Measurements from ENCODE around the gene RPL35. TPM values are rescaled to one million over a fixed set of nuclear protein-coding genes. Genes with fewer than 3 reads are reported as not detected.

RPL35 gene
- polyA plus RNA-seq, 3 donors, result 2,663 to 5,499 (median 3,310) TPM

DNA sequence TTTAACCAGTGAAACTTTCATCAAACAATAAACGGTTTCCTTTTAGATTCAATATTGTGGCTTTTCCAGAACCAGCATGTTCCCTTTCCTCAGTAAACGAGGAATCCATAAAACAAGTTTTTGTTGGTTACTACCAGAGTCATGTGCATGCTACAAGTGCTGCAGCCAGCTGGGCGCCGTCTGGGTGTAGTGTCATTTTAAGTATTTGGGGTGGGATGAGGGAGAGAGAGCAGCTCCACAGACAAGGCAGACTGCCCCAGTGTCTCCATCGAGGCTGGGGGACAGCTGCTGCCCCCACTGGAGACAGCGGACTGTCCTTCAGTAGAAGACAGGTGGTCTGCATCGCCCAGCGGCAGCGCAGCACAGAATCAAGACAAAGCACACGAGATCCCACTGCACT is 17.5 kb upstream of the RPL35 start:
- WGBS, 3 donors, result 75 to 79% (median 77%) methylated on average over 10 of the region's 10 CpGs

DNA sequence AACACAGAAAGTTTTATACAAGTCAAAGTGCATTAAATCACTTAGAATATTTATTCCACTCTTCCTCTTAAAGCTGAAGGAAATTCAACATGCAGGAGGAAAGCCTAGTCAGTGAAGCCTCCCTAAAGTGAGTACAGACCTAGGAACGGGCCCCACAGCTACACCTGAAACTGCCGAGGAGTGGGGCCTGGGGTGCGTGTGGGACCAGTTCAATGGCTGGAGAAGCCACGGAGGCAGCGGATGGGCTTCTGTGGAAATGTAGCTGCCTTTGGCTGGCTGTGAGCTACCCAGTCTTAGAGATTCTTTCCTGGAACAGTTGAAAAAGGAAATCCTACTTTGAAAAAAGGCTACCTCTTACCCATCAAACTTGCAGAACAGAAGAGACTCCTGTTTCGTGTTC is 16.8 kb upstream of the RPL35 start:
- no peak overlapping the region for H3K27ac ChIP-seq (ENCODE audit: low read depth, low read length)
- WGBS, 3 donors, result 85 to 92% (median 90%) methylated on average over 6 of the region's 6 CpGs

More for the DNA sequence above, 17.5 kb upstream of the RPL35 start:
- no peak overlapping the region for H3K27ac ChIP-seq (ENCODE audit: low read depth, low read length)

GRCh38 chr9:124878021-124878420 is 16.3 kb upstream of the RPL35 start:
- H3K27ac ChIP-seq (ENCODE audit: low read depth, low read length), result no peak overlapping the region
- WGBS, 3 donors, result 67 to 89% (median 72%) methylated on average over 1 of the region's 1 CpG

DNA sequence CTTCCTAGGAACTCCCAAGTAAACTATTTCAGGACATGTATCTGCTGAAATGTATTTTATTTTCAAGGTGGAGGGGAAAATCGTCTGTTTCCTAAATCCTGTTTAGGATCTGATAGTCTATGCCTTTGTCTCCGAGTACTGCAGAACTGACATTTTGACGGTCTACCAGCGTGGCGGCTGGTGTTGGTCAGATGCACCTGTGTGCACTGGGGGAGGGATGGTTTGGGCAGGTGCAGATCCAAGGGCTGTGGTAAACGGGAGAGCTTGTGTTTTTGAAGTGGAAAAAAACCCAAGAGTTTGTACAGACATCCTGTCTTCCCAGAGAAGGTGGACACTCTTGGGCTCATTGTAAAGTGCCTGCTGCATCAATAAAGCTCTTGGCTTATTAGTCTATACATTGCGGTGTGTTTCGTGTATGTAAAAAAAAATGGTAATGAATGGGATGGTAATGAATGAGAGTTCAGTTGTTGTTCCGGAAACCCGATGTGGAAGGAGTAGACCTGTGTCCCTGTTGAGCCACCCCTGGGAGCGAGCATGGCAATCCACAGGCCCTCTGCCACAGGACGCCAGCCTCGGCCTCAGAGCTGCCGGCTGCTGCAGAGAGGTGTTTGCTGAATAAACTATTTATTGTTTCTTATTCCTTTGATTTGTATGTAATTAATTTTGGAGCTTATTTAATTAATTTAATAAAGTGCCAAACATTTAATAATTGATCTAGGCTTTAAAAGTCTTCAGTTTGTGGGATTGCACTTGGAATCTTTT is 15.4 kb upstream of the RPL35 start:
- H3K27ac ChIP-seq (ENCODE audit: low read depth, low read length), result no peak overlapping the region
- 86 to 87% (median 87%) methylated on average over 14 of the region's 14 CpGs for WGBS, 3 donors

GRCh38 chr9:124875501-124875900 is 13.7 kb upstream of the RPL35 start:
- WGBS, 3 donors, result 89 to 92% (median 92%) methylated on average over 6 of the region's 6 CpGs
- H3K27ac ChIP-seq (ENCODE audit: low read depth, low read length), result no peak overlapping the region

DNA sequence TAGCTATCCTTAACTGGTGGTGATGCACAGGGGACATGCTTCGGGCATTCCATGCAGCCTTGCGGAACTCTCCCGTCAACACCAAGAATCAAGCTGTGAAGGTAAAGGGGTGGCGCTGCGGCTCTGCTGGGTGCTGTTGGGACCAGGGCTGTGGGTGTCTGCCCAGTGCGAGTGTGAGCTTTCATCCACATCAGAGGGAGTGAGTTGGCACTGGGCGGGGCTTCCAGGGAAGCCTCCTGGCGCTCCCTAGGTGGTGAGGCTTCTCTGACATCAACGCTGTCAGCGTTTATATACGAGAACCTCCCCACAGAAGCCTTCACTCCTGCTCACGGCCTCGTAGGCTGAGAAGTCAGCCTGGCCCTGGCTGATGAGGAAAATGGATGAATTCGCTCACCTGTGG is 11.9 kb upstream of the RPL35 start:
- H3K27ac ChIP-seq (ENCODE audit: low read depth, low read length), result no peak overlapping the region
- WGBS, 3 donors, result 85 to 91% (median 87%) methylated on average over 14 of the region's 14 CpGs

DNA sequence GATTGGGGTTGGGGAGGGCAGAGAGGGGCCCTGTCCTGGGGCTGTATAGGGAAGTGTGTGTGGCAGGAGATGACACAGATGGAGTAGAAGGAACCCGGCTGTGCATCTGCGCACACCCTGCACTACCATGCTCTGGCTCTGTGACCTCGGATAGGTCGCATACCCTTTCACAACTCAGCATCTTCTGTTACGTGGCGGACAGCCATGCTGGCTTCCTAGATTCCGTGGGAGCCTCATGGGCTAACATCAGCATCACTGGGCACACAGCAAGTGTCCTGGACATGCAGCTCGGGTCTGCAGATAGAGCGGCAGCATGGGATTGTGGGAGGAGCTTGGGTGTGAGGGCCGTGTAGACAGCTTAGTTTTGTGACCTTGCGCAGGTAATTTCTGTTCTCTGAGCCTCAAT is 9.4 kb upstream of the RPL35 start:
- no peak overlapping the region for H3K27ac ChIP-seq (ENCODE audit: low read depth, low read length)

DNA sequence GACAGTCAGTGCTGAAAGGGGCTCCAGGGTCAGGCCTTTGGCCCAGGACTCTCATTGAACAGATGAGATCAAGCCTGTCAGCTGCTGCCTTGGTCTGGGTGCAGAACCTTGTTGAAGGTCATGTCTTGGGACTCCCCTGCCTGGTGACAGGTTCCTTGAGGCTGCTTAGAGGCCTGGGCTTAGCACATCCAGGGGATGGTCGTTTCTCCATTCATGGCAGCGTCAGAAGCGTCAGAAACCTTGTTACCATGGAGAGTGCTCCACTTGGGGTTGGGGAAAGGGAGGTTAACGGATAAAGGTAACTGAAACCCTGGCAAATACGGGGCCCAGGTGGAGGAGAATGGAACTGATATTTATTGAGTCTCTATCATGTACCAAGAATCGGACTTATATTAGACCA is 9.0 kb upstream of the RPL35 start:
- WGBS, 3 donors, result 44 to 54% (median 48%) methylated on average over 6 of the region's 6 CpGs
- no peak overlapping the region for H3K27ac ChIP-seq (ENCODE audit: low read depth, low read length)

More for the DNA sequence above, 9.4 kb upstream of the RPL35 start:
- WGBS, 3 donors, result 67 to 70% (median 70%) methylated on average over 11 of the region's 11 CpGs

- 4 to 6% (median 5%) methylated on average over 12 of the region's 12 CpGs for WGBS, 3 donors
- no peak overlapping the region for H3K27ac ChIP-seq (ENCODE audit: low read depth, low read length)
Observed at GRCh38 chr9:124869986-124870560, 8.3 kb upstream of the RPL35 start.

- WGBS, 3 donors, result 0 to 1% (median 0%) methylated on average over 40 to 41 of the region's 41 CpGs
Observed at GRCh38 chr9:124869466-124869985, 7.8 kb upstream of the RPL35 start.

DNA sequence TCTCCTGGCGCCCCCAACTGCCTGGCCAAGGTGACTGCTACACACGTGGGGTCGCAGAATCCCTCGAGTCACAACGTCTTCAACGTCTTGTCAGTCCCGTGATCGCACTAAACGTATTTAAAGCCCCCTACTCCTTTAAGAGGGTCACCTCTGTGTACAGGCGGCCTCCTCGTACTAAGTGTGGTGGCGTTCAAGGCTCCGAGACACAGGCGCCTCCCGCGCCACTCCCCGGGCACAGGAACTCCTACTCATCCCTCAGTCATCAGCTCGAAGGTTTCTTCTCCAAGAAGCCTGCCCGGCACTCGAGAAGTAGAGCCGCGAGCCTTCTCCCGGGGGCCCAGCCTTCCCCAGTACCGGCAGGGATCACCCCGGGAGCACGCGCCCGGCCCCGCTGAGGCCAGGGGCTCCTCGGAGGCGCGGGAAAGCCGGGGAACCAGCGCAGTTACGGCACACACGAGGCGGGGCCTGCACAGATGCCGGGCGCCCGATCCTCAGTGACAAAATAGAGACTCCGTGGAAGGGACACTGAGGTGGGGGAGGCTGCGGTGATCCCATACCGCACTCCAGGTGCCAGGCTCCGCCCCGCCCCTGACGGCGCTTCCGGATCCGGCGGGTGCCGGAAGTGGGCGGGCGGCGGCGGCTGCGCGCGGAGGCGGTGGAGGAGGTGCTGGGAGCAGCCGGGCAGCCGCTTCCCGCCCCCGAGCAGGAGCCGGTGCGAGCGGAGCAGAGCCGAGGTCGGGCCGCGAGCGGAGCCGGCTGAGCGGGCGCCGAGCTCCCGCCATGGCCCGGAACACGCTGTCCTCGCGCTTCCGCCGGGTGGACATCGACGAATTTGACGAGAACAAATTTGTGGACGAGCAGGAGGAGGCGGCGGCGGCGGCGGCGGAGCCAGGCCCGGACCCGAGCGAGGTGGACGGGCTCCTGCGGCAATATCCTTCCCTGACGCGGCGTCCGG is 7.0 kb upstream of the RPL35 start:
- peak overlapping the region; percentile 84 for H3K27ac ChIP-seq (ENCODE audit: low read depth, low read length)
- WGBS, 3 donors, result 0% methylated on average over 82 to 101 of the region's 101 CpGs

More at GRCh38 chr9:124869466-124869985, 7.8 kb upstream of the RPL35 start:
- H3K27ac ChIP-seq (ENCODE audit: low read depth, low read length), result peak overlapping the region; percentile 33

GRCh38 chr9:124863371-124863871 is 1.7 kb upstream of the RPL35 start:
- WGBS, 3 donors, result 33 to 63% (median 58%) methylated on average over 7 of the region's 7 CpGs
- H3K27ac ChIP-seq (ENCODE audit: low read depth, low read length), result no peak overlapping the region

DNA sequence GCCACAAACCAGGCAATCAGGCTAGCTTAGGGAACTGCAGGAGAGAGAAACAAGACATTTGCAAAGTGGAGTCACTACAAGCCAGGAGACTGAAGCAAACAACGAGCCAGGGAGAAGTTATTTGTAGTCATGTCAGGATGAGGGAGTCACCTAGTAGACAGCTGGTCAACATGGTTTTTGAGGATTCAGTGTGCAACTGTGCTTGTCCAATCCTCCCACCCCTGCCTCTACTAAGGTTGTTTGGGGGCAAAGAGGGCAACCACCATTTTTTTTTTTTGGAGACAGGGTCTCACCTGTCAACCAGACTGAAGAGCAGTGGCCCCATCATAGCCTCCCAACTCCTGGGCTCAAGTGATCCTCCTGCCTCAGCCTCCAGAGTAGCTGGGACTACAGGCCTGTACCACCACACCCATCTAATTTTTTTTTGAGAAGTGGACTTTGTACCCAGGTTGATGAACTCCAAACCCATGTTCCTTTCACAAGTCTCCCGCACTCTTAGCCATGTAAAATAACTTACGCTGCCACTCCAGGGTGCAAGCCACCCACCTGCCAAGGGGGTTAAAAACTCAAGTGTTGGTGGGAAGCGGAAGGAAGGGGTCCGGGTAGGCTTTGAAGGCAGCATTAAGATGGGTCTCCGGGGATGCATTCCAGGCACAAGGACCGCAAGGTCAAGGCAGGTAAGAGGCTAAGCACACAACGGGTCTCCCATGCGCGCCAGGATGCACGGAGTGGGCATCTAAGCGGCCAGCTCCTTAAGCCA is 995 bp downstream of the RPL35 start:
- 7 to 18% (median 13%) methylated on average over 12 of the region's 12 CpGs for WGBS, 3 donors
- H3K27ac ChIP-seq (ENCODE audit: low read depth, low read length), result no peak overlapping the region

DNA sequence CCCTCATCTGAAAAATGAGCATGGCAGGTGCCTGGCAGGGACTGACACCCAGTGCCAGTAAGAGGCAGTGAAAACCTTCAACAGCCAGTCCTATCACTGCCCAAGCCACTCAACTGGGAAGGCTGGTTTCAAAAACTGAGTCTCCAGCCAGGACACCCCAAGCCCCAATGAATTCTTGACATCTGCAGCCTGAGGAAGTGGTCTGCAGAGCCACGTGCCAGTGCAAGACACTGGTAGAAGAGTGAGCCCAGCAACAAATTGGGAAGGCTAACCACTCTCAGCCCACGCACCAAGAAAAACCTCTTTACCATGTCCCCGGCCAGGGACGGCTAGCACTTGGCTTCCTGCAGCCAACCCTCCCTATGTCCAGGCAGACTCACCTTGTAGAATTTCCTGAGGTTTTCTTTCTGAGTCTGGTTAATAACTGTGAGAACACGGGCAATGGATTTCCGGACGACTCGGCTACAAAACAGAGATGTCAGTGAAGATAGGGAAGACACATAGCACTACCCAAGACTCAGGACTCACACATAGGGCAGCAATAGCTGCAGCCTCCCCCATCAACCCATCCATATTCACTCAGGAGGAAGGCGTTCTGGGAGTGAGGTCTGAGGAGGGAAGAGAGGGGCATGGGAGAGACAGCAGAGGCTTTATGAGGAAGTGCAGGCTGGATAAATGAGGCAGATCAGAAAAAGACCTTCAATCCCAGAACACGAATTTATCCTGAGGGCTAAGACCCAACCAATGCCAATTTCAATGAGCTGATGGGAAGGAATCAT is 1.8 kb downstream of the RPL35 start:
- WGBS, 3 donors, result 54 to 56% (median 55%) methylated on average over 10 of the region's 10 CpGs
- H3K27ac ChIP-seq (ENCODE audit: low read depth, low read length), result no peak overlapping the region

- WGBS, 3 donors, result 67 to 75% (median 72%) methylated on average over 8 to 9 of the region's 9 CpGs
- no peak overlapping the region for H3K27ac ChIP-seq (ENCODE audit: low read depth, low read length)
Observed at GRCh38 chr9:124858330-124859046, 3.3 kb downstream of the RPL35 start.

DNA sequence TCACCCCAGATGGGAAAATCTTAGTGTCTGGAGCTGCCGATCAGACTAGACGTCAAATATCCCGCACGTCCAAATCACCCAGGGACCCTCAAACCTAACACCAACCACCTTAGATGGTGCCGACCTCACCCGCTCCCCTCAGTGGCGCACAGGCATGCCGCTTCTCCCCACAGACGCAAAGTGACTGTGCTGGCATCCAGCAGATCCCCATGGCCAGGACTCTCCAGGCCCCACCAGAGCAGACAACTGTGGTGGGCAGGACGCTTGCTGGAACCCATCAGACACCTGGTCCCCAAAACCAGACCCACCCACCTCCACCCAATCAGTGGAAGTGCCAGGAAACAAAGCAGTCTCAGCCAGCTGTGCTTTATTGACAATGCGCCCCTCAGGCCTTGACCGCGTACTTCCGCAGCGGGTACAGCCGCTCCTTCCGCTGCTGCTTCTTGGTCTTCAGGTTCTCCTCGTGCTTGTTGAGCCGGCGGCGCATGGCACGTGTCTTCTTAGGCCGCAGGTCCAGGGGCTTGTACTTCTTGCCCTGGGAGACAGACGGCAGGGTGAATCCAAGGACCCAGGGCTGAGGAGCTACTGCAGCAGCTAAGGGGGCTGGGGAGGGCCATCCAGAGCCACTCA is 4.1 kb downstream of the RPL35 start:
- 81 to 88% (median 88%) methylated on average over 24 of the region's 24 CpGs for WGBS, 3 donors
- H3K27ac ChIP-seq (ENCODE audit: low read depth, low read length), result no peak overlapping the region
